ENCODE results near the gene CASP3. TPM values are rescaled to one million over a fixed set of nuclear protein-coding genes. Genes with fewer than 3 reads are reported as not detected.

The CASP3 gene
- total and polyA plus RNA-seq, 9 of the 15 experiments (the other 6 are each of a cell fraction or from before 2014, with no cell fraction given), result 17.6 to 40.1 (median 31.8) TPM

- TF ChIP-seq TCF15 (CRISPR knock-in tag; IDR thresholded peaks at IDR 0.05) (no peak), PURB (CRISPR knock-in tag; IDR thresholded peaks at IDR 0.05; ENCODE audit: low read depth) (no peak), LEF1 (IDR thresholded peaks at IDR 0.05) (no peak), SMARCC2 (IDR thresholded peaks at IDR 0.05; ENCODE audit: low read depth) (no peak)
- ChIA-PET POLR2A (interaction anchor here (0.6 to 1.1 kb wide), 2 partner anchors 9 to 15 kb away, joined by 3 to 5 read pairs; no protein-coding TSS in a partner anchor), CTCF (ENCODE audit: low intra/inter-chr PET ratio) (no interaction called here)
- intact Hi-C loops (cut with micrococcal nuclease) (no loop called here), in situ Hi-C loops (cut with MboI) (no loop called here)
- WGBS (ENCODE audit: insufficient coverage, low coverage, missing lambda C conversion rate), result 9% methylated on average over 3 of the region's 3 CpGs
- Histone ChIP-seq H2AFZ (ENCODE audit: low read depth, low read length) (no peak overlapping the region), H3K4me1 (replicated peaks in 1 of 2; ENCODE audit: control insufficient read depth in 2 of 2, insufficient read depth in 2 of 2, low read length in 2 of 2) (no peaks in the 10 kb centered on the region; a peak in 1 of 5 replicates), H3K9ac (ENCODE audit: insufficient read depth in 1 of 2, low read depth in 2 of 2, low read length in 2 of 2) (no peak overlapping the region), H3K36me3 (ENCODE audit: control insufficient read depth, insufficient read depth, low read length) (no peaks in the 10 kb centered on the region), H3K9me1 (ENCODE audit: control insufficient read depth, insufficient read depth, low read length) (no peaks in the 10 kb centered on the region), H3K79me2 (ENCODE audit: control insufficient read depth, insufficient read depth, low read length) (no peaks in the 10 kb centered on the region), H3K4me3 (no peak overlapping the region), H3K27ac (ENCODE audit: extremely low read depth, low read depth, low read length) (no peak overlapping the region), H3K9me3 (replicated peaks; ENCODE audit: control insufficient read depth, insufficient read depth, low read depth, low read length) (no peaks in the 10 kb centered on the region), H3K4me2 (ENCODE audit: insufficient read depth, low read length) (no peak overlapping the region), H3K27me3 (ENCODE audit: control insufficient read depth in 2 of 2, insufficient read depth in 2 of 2, low read length in 2 of 2) (no peaks in the 10 kb centered on the region), H4K20me1 (replicated peaks; ENCODE audit: control insufficient read depth, insufficient read depth, low read length) (no peaks in the 10 kb centered on the region)
- DNase-seq (ENCODE audit: extremely low read depth in 1 of 4, low spot score in 3 of 4) (no peak), ATAC-seq (no peak), FAIRE-seq (no peak)
- BruUV-seq (replicated peaks), result no TSS peak
Observed at GRCh38 chr4:184587701-184588100, 61.5 kb downstream of the CASP3 start.

- intact Hi-C loops (cut with micrococcal nuclease), result no loop called here
- no peak overlapping the region for H3K27ac ChIP-seq (ENCODE audit: extremely low read depth, low read depth, low read length)
Observed at GRCh38 chr4:184587221-184587620, 62.0 kb downstream of the CASP3 start.

More at GRCh38 chr4:184587221-184587620, 62.0 kb downstream of the CASP3 start:
- 25% methylated on average over 5 of the region's 5 CpGs for WGBS (ENCODE audit: insufficient coverage, low coverage, missing lambda C conversion rate)
- POLR2A ChIA-PET, result interaction anchor here (1.1 kb wide), 1 partner anchor 9 kb away, joined by 5 read pairs; no protein-coding TSS in a partner anchor
- Histone ChIP-seq H4K20me1 (replicated peaks; ENCODE audit: control insufficient read depth, insufficient read depth, low read length) (no peaks in the 10 kb centered on the region), H3K4me3 (no peak overlapping the region), H3K36me3 (ENCODE audit: control insufficient read depth, insufficient read depth, low read length) (no peaks in the 10 kb centered on the region), H3K79me2 (ENCODE audit: control insufficient read depth, insufficient read depth, low read length) (no peaks in the 10 kb centered on the region), H3K27me3 (ENCODE audit: control insufficient read depth in 2 of 2, insufficient read depth in 2 of 2, low read length in 2 of 2) (no peaks in the 10 kb centered on the region), H3K4me1 (replicated peaks in 1 of 2; ENCODE audit: control insufficient read depth in 2 of 2, insufficient read depth in 2 of 2, low read length in 2 of 2) (no peaks in the 10 kb centered on the region; a peak in 1 of 5 replicates), H2AFZ (ENCODE audit: low read depth, low read length) (no peak overlapping the region), H3K9me3 (replicated peaks; ENCODE audit: control insufficient read depth, insufficient read depth, low read depth, low read length) (no peaks in the 10 kb centered on the region), H3K9ac (ENCODE audit: insufficient read depth in 1 of 2, low read depth in 2 of 2, low read length in 2 of 2) (no peak overlapping the region), H3K9me1 (ENCODE audit: control insufficient read depth, insufficient read depth, low read length) (no peaks in the 10 kb centered on the region), H3K4me2 (ENCODE audit: insufficient read depth, low read length) (no peak overlapping the region)
- TF ChIP-seq CCAR2 (IDR thresholded peaks at IDR 0.05; ENCODE audit: low read depth, low read length), result no peak
- DNase-seq (ENCODE audit: extremely low read depth in 1 of 4, low spot score in 3 of 4), result no peak
- no peak for FAIRE-seq
- BruUV-seq (replicated peaks), result no TSS peak
- CTCF ChIA-PET (ENCODE audit: low intra/inter-chr PET ratio), result no interaction called here
- no peak for ATAC-seq
- in situ Hi-C loops (cut with MboI), result no loop called here
